ENCODE measurements around the gene PTPRQ.
"Not testable (repeated sequence)": the region's sequence is repeated elsewhere in the genome, so short reads cannot be mapped to it uniquely, and the experiment has no call there.

Gene PTPRQ, protein sequence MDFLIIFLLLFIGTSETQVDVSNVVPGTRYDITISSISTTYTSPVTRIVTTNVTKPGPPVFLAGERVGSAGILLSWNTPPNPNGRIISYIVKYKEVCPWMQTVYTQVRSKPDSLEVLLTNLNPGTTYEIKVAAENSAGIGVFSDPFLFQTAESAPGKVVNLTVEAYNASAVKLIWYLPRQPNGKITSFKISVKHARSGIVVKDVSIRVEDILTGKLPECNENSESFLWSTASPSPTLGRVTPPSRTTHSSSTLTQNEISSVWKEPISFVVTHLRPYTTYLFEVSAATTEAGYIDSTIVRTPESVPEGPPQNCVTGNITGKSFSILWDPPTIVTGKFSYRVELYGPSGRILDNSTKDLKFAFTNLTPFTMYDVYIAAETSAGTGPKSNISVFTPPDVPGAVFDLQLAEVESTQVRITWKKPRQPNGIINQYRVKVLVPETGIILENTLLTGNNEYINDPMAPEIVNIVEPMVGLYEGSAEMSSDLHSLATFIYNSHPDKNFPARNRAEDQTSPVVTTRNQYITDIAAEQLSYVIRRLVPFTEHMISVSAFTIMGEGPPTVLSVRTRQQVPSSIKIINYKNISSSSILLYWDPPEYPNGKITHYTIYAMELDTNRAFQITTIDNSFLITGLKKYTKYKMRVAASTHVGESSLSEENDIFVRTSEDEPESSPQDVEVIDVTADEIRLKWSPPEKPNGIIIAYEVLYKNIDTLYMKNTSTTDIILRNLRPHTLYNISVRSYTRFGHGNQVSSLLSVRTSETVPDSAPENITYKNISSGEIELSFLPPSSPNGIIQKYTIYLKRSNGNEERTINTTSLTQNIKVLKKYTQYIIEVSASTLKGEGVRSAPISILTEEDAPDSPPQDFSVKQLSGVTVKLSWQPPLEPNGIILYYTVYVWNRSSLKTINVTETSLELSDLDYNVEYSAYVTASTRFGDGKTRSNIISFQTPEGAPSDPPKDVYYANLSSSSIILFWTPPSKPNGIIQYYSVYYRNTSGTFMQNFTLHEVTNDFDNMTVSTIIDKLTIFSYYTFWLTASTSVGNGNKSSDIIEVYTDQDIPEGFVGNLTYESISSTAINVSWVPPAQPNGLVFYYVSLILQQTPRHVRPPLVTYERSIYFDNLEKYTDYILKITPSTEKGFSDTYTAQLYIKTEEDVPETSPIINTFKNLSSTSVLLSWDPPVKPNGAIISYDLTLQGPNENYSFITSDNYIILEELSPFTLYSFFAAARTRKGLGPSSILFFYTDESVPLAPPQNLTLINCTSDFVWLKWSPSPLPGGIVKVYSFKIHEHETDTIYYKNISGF (N-terminal part only)

DNA sequence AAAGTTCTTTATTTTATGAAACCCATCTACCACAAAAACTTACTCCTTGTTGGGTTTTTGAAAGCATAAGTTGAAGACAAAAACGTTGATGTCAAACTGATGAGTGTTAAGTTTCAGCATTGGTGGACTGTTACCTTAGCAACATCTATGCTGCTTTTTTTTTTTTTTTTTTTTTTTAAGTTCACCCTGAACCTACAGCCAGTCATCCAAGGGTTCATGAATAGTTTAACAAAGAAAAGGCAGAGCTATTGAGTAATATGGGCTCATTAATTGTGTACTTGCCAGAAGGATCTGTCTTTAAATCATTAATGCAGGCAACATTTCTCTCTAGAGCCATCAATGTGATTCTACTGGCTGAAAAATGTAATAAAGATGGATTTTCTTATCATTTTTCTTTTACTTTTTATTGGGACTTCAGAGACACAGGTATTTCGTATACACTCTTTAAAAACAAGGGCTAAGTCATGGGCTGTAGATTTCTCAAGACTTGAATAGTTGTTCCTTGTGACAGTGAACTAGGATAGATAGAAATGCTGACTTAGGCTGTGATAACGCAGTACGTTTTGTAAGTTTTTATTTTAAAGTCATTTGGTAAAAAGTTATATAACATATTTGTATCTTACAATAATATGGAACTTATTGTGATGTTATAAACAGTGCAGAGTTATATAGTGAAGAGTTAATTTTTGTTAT, at the start of gene PTPRQ:
Gene PTPRQ, plus strand, starts transcription at position 262 of the 693 bp plus-strand sequence. Its CDS starts 111 bp downstream, at position 373.
- DNase-seq = no peak

DNA sequence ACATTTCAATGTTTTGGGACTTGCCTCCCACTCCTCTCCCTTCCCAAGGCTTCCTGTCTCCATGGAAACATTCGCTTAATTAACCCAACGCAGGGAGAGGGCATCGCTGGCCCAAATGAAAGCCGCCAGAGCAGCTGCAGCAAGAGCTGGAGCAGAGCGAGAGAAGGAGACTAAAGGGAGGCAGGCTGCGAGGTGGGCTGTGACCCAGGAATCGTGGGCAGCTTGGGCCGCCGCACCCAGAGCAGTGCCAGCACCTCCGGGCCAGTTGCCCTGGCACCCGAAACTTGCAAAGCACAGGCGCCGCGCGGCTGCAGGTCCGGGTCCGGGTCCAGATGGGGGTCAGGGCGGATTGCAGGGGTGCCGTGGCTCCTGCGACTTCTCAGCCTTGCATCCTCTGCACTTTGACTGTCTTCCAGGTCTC, 43.5 kb upstream of the PTPRQ start:
- DNase-seq = no peak

DNA sequence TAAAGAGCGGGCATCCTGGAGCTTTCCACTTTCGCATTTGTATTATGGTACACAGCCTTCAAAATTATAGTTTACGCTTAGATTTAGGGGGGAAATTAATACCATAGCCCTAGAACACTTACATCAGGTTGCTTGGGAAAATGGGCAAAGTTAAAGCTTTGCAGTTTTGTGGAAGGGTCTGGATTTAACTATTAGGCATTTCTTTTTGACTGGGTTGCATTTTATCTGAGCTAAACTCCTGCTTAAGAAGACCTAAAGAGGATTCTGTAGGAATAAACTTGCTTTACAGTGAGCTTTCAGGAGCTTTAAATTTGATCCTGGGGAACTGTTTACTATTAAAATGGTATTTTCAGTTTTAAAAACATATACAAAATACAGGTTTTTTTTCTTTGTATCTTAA, 42.8 kb upstream of the PTPRQ start:
- DNase-seq = no peak

DNA sequence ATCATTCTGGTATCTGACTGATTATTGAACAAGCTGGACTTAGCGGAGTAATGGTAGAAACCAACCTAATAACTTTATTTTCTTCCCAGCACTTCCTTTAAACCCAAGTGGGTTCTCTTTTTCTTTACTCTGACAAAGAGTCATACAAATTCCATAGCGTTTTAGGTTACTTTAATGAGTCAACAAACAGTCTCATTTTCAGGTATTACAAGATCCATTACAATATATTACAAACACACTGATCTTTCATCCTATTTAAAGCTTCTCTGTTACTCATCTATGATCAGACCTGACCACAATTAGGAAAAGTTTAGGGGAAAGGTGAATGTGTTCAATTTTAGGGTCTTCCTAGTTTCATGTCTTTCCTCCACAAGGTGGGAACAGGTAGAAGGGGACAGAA, 39.4 kb upstream of the PTPRQ start:
- no peak for DNase-seq

DNA sequence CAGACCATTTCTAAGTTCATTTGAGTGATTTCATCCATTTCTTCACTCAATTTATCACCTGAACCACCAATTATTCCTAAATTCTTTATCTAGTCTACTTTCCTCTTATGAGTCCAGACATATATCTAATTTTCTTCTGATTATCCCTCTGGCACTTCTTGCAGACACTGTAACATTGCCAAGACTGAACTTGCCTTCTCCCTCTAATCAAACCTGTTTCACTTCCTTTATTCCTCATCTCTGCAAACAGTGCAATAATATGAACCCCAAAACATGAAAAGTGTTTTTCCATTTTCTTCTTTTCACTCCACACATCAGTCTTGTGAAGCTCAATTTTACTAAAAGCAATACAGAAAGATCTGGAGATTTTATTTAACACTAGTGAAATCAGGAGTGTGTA, 37.8 kb upstream of the PTPRQ start:
- DNase-seq = no peak

DNA sequence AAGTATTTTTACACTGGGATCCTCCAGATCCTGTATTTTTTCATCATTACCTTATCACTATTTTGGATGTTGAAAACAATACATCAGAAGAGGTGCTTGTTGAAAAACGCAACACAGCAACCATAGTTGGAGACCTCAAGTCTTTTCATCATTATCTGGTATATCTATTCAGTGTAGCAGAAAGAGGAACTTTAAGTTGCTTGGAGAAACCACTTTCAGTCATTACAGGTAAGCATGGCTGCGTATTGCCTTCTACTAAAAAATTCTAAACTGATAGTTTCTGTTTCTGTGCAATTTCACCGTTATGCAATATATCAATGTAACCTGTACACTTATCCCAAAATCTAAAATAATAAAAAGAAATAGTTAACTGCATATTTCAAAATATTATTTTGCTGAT, 32.2 kb upstream of the PTPRQ start:
- DNase-seq = no peak

DNA sequence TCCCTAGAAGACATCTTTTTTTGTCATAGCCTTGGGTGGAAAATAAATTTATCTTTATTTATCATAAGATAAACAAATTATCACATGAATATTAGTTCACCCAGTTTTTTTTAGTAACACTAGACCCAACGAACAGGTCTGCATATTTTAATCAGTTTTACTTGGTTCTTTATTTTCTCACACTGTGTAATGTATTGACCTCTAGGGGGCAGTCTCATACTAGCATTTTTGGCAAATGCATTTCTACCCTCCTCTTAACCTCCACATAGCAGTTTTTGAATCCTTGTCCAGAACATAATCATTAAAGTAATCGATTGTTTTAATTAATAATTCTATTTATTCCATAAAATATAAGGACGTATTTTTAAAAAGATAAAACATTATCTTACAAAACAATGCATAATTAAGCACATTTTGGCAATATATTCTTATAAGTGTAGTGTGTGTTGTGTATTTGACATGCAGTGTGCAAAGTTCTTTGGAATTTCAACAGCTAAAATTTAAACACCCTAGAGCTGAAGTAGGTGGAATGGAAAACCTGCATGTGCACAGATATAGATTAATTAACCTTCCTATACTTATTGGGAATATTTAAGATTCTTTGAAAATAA, 31.6 kb upstream of the PTPRQ start:
- DNase-seq = no peak

DNA sequence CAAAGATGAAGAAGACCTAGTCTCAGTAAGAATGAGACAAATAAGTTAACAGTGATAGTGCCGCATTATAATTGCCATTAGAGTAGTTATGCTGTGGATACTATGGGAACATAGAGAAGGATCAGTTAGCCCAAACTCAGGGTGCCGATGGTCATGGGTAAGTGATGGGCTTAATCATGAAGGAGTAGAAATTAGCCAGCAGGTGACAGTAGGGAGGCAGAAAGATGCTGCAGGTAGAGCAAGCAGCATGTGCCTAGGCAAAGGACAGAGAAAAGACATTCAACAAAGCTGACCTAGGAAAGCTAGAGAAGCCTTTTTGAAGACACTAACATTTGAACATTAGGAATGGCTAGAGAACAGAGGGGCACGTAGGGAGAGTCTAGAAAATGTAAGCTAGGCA, 30.6 kb upstream of the PTPRQ start:
- DNase-seq = no peak

DNA sequence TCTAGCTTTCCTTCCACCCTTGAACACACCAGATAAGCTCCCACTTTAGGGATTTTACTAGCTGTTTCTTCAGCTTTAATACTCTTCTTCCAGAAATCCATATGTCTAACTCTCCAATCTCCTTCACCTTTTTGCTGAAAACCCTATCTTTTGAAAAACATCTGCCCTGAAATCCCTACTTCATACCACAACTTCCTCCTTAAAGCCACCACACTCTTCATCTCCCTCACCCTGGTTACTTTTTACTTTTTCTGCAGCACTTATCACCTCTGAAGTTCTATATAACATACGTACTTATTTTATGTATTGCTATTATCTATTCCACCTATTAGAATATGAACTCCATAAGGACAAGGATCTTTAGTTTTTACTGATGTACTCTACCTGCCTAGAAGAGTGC, 28.6 kb upstream of the PTPRQ start:
- DNase-seq = no peak

DNA sequence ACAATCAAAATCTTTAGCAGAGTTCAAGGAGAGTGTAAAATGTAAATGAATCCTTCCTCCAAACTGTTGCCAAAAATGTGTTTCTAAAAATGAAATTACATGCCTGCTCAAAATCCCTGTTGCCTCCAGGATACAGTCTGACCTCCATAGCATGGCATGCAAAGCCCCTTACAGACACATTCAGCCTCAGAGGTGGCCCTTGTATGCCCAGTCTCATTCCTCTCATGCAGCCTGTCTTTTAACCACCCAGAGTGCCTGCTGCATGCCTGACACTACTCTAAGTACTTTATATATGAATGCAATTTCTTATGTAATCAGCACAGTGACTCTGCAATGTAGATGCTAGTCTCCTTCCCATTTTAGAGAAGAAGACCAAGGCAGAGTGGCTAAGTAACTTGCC, 24.4 kb upstream of the PTPRQ start:
- no peak for DNase-seq

DNA sequence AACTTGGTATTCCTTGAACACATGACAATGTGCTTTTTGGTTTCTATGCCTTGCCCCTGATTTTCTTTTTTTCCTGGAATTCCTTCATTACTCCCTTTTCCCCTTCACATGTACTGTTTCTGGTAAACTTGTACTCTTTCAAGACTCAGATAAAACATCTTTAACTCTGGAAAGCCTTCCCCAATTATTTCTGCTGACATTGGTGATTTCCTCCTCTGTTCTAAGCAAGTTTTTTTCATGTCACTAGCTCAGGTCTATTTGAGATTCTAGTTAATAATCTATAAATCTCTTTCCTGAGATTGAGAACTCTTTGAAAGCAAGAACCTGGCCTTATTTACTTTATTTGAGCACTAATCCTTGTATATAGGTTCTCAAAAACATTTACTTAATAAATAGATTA, 24.0 kb upstream of the PTPRQ start:
- no peak for DNase-seq

DNA sequence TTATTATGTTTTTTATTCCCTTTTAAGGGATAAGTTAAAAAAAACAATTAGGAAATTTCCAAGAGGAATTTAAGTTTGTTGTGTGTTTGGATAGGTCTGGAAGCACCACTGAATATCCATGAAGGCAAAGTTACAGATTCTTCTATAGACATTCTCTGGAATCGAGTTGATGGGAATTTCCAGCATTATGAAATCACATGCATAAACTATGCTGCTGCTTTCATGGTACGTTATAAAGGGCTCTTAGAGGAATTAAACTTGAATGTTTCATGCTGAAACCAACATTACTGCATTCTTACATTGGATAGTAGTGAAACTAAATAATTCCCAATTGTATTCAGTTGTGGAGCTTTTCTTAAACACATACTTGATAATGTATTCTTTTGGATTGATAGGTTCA, 21.5 kb upstream of the PTPRQ start:
- no peak for DNase-seq

DNA sequence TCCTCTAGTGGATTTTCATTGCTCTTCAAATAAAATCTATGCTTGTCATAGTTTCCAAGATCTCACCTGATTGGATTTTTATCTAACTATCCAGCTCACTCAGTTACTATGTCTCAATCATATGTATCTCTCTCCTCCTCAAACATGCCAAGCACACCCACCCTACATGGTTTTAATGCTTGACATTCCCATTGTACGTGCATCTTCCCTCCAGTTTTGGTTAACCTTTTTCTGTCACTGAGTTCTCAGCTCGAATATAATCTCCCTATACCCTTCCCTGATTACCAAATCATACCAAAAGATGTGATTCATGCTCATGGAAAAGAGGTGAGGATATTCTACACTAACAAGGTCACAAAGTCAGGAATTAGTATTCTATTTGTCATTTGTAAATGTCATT, 12.0 kb upstream of the PTPRQ start:
- no peak for DNase-seq

DNA sequence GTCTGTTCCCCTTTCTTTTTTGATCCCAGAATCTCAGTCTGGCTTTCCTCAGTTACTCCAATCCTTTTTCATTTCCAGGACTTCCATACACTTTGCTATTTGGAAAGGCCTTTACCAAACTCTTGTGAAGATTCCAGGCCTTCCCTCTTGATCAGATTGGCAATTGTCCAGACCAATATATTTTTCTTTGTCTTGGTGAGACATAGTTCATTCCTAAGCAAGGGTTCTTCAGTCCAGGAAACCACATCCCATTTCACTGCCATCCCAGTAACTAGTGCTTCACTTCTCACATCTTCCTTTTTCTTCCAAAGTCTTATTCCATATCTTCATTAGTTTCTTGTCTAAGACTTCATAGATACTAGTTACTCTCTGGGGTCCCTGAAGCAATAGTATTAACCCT, 2.1 kb upstream of the PTPRQ start:
- no peak for DNase-seq

DNA sequence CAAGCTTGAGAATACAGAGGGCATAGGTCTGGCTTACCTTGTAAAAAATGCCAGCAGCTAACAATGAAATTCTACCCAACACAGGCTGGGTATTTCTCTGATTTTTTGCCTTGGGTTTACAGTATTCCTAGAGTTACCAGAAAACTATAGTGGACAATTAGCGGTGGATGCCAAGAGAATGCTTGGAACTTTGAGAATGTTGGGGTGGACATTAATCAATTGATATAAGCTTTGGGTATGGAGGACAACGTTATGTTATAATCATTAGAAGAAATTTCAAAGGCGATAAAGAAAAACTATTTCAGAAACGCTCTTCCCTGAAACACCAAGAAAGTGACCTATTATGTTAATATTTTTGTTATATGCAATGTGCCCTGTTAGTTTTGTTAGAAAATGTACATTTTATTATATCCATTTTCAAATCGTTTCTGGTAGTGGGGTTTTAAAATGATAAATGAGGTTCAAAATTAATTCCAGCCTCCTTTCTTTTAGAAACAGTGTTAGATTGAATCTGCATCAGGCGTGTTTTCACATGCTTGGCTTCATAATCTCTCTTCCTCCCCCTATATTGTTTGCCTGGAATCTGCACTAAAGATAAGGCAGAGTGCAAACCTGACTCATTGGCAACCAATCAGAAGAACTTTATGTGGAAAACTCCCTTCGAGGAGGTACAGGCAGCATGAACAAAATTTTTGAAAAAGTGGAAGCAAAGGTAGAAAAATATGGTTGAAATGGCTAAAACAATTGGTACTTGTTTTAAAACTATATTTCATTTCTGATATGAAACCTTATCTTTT, 1.4 kb upstream of the PTPRQ start:
- no peak for DNase-seq

DNA sequence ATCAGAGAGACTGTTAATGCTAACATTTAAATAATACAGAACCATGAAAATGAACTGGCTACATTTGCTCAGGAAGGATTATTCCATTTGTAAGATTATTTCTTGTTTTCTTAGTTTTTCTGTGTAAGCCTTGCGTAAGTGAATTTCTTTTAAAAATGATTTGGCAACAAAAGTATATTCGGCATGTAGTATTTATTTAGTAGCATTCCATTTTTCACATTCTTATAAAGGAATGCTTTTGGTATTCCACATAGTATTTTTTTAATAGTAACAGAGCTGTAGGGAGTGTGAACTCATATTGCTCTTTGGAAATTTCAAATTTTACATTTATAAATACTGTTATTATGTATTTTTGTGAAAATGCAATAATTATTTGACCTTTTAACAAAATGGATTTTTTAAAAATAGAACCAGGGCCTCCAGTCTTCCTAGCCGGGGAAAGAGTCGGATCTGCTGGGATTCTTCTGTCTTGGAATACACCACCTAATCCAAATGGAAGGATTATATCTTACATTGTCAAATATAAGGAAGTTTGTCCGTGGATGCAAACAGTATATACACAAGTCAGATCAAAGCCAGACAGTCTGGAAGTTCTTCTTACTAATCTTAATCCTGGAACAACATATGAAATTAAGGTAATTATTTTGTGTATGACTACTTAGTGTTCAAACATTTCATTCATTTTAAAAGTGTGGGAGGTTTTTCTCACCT, 1.2 kb downstream of the PTPRQ start:
- no peak for DNase-seq

DNA sequence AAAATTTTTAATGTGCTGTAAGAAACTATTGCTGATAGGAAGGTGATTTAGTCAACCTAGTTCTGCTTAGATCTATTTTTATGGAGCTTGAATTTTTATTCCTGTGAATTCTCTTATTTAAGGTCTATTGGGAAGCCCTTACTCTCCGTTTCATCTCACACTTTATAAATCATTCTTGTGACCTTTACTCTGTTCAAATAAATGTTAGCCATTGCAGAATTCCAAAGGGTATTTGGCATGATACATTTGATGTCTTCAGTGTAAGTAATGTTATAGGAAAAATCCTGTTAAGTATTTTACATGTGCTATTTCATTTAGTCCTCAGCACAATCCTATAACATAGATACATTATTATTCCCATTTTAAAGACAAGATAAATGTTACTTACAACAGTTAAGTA, 12.5 kb downstream of the PTPRQ start:
- no peak for DNase-seq

DNA sequence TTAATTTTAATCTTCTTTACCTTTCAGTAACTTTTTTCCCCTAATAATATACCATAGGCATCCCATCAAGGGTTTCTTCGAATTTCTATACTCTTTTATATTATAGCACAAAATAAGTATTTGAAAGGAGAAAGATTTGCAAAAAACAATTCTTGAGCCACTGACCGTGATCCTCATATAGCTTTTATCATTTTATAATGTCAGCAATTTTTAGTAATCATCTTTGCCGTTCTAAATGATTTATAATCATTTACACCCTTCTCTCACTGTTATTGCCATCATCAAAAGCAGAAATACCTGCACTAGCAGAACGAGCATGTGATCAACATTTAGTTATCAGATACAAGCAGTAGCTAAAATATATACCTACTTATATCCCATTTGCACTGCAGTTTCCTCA, 16.9 kb downstream of the PTPRQ start:
- DNase-seq = no peak

DNA sequence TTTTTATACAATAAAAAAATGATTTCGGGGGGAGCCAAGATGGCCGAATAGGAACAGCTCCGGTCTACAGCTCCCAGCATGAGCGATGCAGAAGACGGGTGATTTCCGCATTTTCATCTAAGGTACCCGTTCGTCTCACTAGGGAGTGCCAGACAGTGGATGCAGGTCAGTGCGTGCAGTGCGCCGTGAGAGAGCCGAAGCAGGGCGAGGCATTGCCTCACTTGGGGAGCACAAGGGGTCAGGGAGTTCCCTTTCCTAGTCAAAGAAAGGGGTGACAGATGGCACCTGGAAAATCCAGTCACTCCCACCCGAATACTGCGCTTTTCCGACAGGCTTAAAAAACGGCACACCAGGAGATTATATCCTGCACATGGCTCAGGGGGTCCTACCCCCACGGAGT, 17.8 kb downstream of the PTPRQ start:
- not testable (repeated sequence) for DNase-seq

DNA sequence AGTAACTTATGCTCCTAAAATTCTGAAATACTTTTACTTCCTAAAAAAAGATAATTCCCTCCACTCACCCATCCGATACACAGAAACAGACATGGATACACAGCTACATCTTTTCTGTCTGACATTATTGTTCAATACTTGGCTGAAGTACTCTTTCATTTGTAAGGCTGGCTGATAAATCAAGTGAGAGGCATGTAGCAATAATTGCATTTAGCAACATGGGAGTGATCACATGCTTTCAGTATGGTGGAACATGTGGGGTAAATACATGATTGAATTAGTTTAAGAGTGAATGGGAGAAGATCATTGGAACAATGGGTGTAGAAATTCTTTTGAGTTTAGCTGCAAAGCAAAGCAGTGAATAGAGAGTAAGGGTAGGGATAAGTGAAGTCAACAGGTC, 25.6 kb downstream of the PTPRQ start:
- no peak for DNase-seq

DNA sequence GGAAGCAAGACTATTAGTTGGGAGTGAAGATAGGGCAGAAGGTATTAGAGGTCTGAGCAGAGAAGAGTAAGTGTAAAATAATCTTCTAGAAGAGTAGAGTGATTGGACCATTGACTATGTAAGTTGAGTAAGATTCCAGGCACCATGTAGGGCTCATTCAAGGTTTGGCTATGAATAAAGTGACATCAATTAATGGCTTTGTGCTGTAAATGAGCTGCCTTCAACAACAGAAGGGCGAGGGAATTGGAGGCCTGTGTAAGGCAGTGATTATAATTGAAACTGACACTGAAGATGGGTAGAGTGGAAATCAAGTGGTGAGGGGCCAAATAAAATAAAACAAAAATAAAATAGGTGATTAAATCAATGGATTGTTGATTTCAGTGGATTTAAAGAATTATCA, 26.4 kb downstream of the PTPRQ start:
- no peak for DNase-seq
